22Rv1 (cell line): Measurements from ENCODE around the gene NOL9.
A peak's percentile ranks its signal among the peaks of the same experiment; 100 is the strongest.

Experiments
- H3K27ac ChIP-seq: fragments of 450-650 bp; 2 replicates; pipeline ENCODE4 v1.5.1; 2017
- CTCF ChIP-seq: fragments of 450-650 bp; IDR thresholded peaks from 2 replicates; pipeline ENCODE4 v1.5.1; 2017; ENCODE audit warnings: mild to moderate bottlenecking
- ZFX ChIP-seq: fragments of 450-650 bp; IDR thresholded peaks from 2 replicates; pipeline ENCODE4 v1.6.1; 2017; ENCODE audit warnings: antibody characterized with exemption, borderline replicate concordance

The NOL9 gene

GRCh38 chr1:6581561-6582305 lies 27.4 kb upstream of the NOL9 start:
- H3K27ac ChIP-seq, result peak overlapping the region; percentile 79
- TF ChIP-seq ZFX, result no peak
- TF ChIP-seq CTCF, result no peak

- H3K27ac ChIP-seq, result peak overlapping the region; percentile 79
Observed at GRCh38 chr1:6580593-6581409, 26.5 kb upstream of the NOL9 start.

GRCh38 chr1:6580119-6580592 lies 25.8 kb upstream of the NOL9 start:
- TF ChIP-seq ZFX (no peak), CTCF (no peak)
- H3K27ac ChIP-seq, result peak overlapping the region; percentile 79

More at GRCh38 chr1:6580593-6581409, 26.5 kb upstream of the NOL9 start:
- TF ChIP-seq ZFX, result no peak
- no peak for TF ChIP-seq CTCF

- no peak for TF ChIP-seq ZFX
- TF ChIP-seq CTCF, result no peak
- H3K27ac ChIP-seq, result peak within 1 kb of the TSS; percentile 79
Observed at GRCh38 chr1:6579374-6580118, 25.2 kb upstream of the NOL9 start, which contains the start of gene ZBTB48. TSS of gene ZBTB48 (plus strand) at chr1:6579994. CDS start at chr1:6580610, 616 bp downstream.

- no peak for TF ChIP-seq CTCF
- no peak for TF ChIP-seq ZFX
- no peak overlapping the region for H3K27ac ChIP-seq
Observed at GRCh38 chr1:6578624-6579373, 24.5 kb upstream of the NOL9 start.

- no peak overlapping the region for H3K27ac ChIP-seq
- TF ChIP-seq ZFX (no peak), CTCF (no peak)
Observed at GRCh38 chr1:6577831-6578525, 23.7 kb upstream of the NOL9 start.
